ENCODE measurements around the gene SLCO4A1. TPM values are rescaled to one million over a fixed set of nuclear protein-coding genes. Genes with fewer than 3 reads are reported as not detected.

The SLCO4A1 gene
- total RNA-seq, 1 donor from 2014 or later, result 160 TPM

- no peak for TF ChIP-seq CTCF (IDR thresholded peaks at IDR 0.05)
- Histone ChIP-seq H3K36me3 (no peaks in the 10 kb centered on the region), H3K9me3 (no peaks in the 10 kb centered on the region), H3K4me1 (peaks cover 3 to 5% of the 10 kb centered on the region in 2 donors), H3K27ac (no peak overlapping the region), H3K27me3 (no peaks in the 10 kb centered on the region), H3K4me3 (no peak overlapping the region)
- intact Hi-C loops (cut with DNase I), result no loop called here
- no peak for DNase-seq (ENCODE audit: low spot score in 2 of 2)
Observed at GRCh38 chr20:62604796-62605195, 37.5 kb upstream of the SLCO4A1 start.

- Histone ChIP-seq H3K27ac (no peak overlapping the region), H3K27me3 (no peaks in the 10 kb centered on the region), H3K4me3 (no peak overlapping the region), H3K36me3 (no peaks in the 10 kb centered on the region), H3K9me3 (no peaks in the 10 kb centered on the region), H3K4me1 (peaks cover 3 to 5% of the 10 kb centered on the region in 2 donors)
- DNase-seq (ENCODE audit: low spot score in 2 of 2), result no peak
- TF ChIP-seq CTCF (IDR thresholded peaks at IDR 0.05), result no peak
- intact Hi-C loops (cut with DNase I), result no loop called here
Observed at GRCh38 chr20:62605236-62605943, 36.9 kb upstream of the SLCO4A1 start.

- Histone ChIP-seq H3K9me3 (no peaks in the 10 kb centered on the region), H3K4me3 (no peak overlapping the region), H3K36me3 (no peaks in the 10 kb centered on the region), H3K4me1 (peaks cover 3 to 5% of the 10 kb centered on the region in 2 donors), H3K27ac (no peak overlapping the region), H3K27me3 (no peaks in the 10 kb centered on the region)
- intact Hi-C loops (cut with DNase I), result no loop called here
- TF ChIP-seq CTCF (IDR thresholded peaks at IDR 0.05), result no peak
- DNase-seq (ENCODE audit: low spot score in 2 of 2), result no peak
Observed at GRCh38 chr20:62606016-62606415, 36.3 kb upstream of the SLCO4A1 start.

GRCh38 chr20:62606551-62607201, 35.6 kb upstream of the SLCO4A1 start:
- no peaks in the 10 kb centered on the region for H3K9me3 ChIP-seq
- H3K27ac ChIP-seq, result no peak overlapping the region
- H3K27me3 ChIP-seq, result no peaks in the 10 kb centered on the region
- DNase-seq (ENCODE audit: low spot score in 2 of 2), result no peak
- H3K4me1 ChIP-seq, result peaks cover 3 to 5% of the 10 kb centered on the region in 2 donors
- no peak for TF ChIP-seq CTCF (IDR thresholded peaks at IDR 0.05)
- intact Hi-C loops (cut with DNase I), result no loop called here
- no peaks in the 10 kb centered on the region for H3K36me3 ChIP-seq
- no peak overlapping the region for H3K4me3 ChIP-seq

- peaks cover 3 to 5% of the 10 kb centered on the region in 2 donors for H3K4me1 ChIP-seq
- intact Hi-C loops (cut with DNase I), result no loop called here
- DNase-seq (ENCODE audit: low spot score in 2 of 2), result no peak
- H3K36me3 ChIP-seq, result no peaks in the 10 kb centered on the region
- no peak for TF ChIP-seq CTCF (IDR thresholded peaks at IDR 0.05)
- H3K27me3 ChIP-seq, result no peaks in the 10 kb centered on the region
- no peak overlapping the region for H3K4me3 ChIP-seq
- no peaks in the 10 kb centered on the region for H3K9me3 ChIP-seq
- no peak overlapping the region for H3K27ac ChIP-seq
Observed at GRCh38 chr20:62607366-62608217, 34.7 kb upstream of the SLCO4A1 start.

All from ascending aorta (tissue), 2 donors.